OCI-LY7 (cell line): ENCODE measurements around the gene FGD5. TPM values are rescaled to one million over a fixed set of nuclear protein-coding genes. Genes with fewer than 3 reads are reported as not detected.

Source experiments
- BruUV-seq: library from RNA; stranded (reverse); fragments of 400-500 nt; replicated peaks from 2 replicates; lab custom pipeline; 2021; lab: Mats Ljungman, UMichigan
- CTCF ChIA-PET: fragments of 300-600 bp; sonication (Branson Sonifier 250); formaldehyde crosslinking; loops from one replicate; lab custom pipeline; 2022; ENCODE audit warnings: antibody characterized with exemption; ENCODE audit not compliant: unreplicated experiment; lab: Charles Lee
- POLR2A ChIA-PET: fragments of 300-600 bp; sonication (Branson Sonifier 250); formaldehyde crosslinking; loops from one replicate; lab custom pipeline; 2022; ENCODE audit warnings: antibody characterized with exemption; lab: Charles Lee
- DNase-seq: peaks from one replicate; pipeline ENCODE4 v3.0.0-alpha.2; 2015; ENCODE audit warnings: low spot score
- H2AFZ ChIP-seq: fragments of 200-600 bp; sonication (generic), shearing (Covaris generic); 2 replicates; pipeline ENCODE4 v1.6.1; 2014; ENCODE audit warnings: mild to moderate bottlenecking, antibody characterized with exemption, low read length, moderate library complexity
- H3K27ac ChIP-seq: fragments of 200-600 bp; sonication (generic); 2 replicates; pipeline ENCODE4 v1.5.1; 2014; ENCODE audit warnings: mixed run types, low read depth, mild to moderate bottlenecking, moderate library complexity, low read length, inconsistent platforms; ENCODE audit not compliant: poor library complexity, severe bottlenecking
- H3K36me3 ChIP-seq: fragments of 200-600 bp; sonication (generic); 2 replicates; pipeline ENCODE4 v1.6.1; 2014; ENCODE audit warnings: mild to moderate bottlenecking, antibody characterized with exemption, low read length, moderate library complexity, mixed read lengths; ENCODE audit not compliant: insufficient read depth
- H3K4me1 ChIP-seq: fragments of 200-600 bp; sonication (generic); 2 replicates; pipeline ENCODE4 v1.5.1; 2014; ENCODE audit warnings: mild to moderate bottlenecking, low read length; ENCODE audit not compliant: insufficient read depth, poor library complexity, severe bottlenecking
- H3K4me2 ChIP-seq: fragments of 200-600 bp; sonication (generic); 2 replicates; pipeline ENCODE4 v1.6.1; 2014; ENCODE audit warnings: mild to moderate bottlenecking, low read length
- H3K4me3 ChIP-seq: fragments of 200-600 bp; sonication (generic); 2 replicates; pipeline ENCODE4 v1.5.1; 2014; ENCODE audit warnings: mild to moderate bottlenecking, low read depth, low read length; ENCODE audit not compliant: poor library complexity, severe bottlenecking
- H3K79me2 ChIP-seq: fragments of 200-600 bp; sonication (generic); 2 replicates; pipeline ENCODE4 v1.6.1; 2016; ENCODE audit warnings: low read depth, mild to moderate bottlenecking, low read length, moderate library complexity, mixed read lengths; ENCODE audit not compliant: insufficient read depth
- H3K9me2 ChIP-seq: fragments of 200-600 bp; sonication (generic); 2 replicates; pipeline ENCODE4 v1.6.1; 2016; ENCODE audit warnings: mild to moderate bottlenecking, low read length, mixed read lengths; ENCODE audit not compliant: insufficient read depth
- H3K9me3 ChIP-seq: fragments of 200-600 bp; sonication (generic); 2 replicates; pipeline ENCODE4 v1.6.1; 2014; ENCODE audit warnings: mild to moderate bottlenecking, mixed run types, low read length, mixed read lengths
- H4K20me1 ChIP-seq: fragments of 200-600 bp; sonication (generic); 2 replicates; pipeline ENCODE4 v1.6.1; 2014; ENCODE audit warnings: mild to moderate bottlenecking, antibody characterized with exemption, low read length, moderate library complexity, mixed read lengths; ENCODE audit not compliant: insufficient read depth
- EZH2phosphoT487 ChIP-seq: fragments of 200-600 bp; sonication (generic); IDR thresholded peaks from 2 replicates; pipeline ENCODE4 v1.6.1; 2018; ENCODE audit warnings: low read depth, borderline replicate concordance, mild to moderate bottlenecking, mixed run types, antibody characterized with exemption, low read length, moderate library complexity, mixed read lengths
- intact Hi-C: fragments of 100-400 bp; cut with micrococcal nuclease; formaldehyde crosslinking; loops from one replicate; pipeline ENCODE4 v1.10.0; 2022; ENCODE audit not compliant: unreplicated experiment
- total RNA-seq, 2 experiments: library from RNA; depleted of rRNA in 1 of 2; stranded (reverse); fragments of >200 nt in 1 of 2; shearing (Covaris generic) in 1 of 2; gene quantifications; 2 replicates each; pipeline ENCODE4 v1.2.3, GENCODE V29; 2014 to 2022
- TF ChIP-seq, protein P1 (sequence below): fragments of 200-600 bp; sonication (generic); conservative IDR thresholded peaks from 2 replicates; pipeline ENCODE4 v1.5.1; 2014; ENCODE audit warnings: mild to moderate bottlenecking, antibody characterized with exemption, low read length, moderate library complexity, mixed read lengths

Gene FGD5
- total RNA-seq, 2 experiments from 2014 or later, result 0.09 to 0.21 TPM

DNA sequence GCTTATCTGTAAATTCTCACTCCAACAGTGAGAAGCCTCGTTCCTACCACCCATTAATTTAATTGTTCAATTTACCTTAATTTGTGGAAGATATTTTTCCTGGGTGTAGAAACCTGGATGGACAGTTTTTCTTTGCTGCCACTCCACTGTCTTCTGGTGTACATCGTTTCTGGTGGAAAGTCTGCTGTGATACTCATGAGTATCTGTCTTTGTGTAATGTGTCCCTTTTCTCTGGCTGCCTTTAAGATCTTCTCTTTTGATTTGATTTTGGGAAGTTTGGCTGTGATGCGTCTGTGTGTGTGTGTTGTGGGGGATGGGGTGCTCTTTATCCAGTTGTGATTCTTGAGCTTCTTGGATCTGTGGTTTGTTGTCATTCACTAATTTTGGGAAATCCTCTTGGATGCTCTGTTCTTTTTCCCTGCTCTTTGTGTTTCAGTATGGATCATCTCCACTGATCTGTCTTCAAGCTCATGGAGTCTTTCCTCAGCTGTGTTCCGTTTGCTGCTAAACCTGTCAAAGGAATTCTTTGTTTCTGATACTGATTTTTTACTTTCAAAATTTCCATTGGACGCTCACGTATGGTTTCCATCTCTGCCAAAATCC lies 86.4 kb downstream of the FGD5 start:
- CTCF ChIA-PET, result interaction anchor here (0.6 to 1.1 kb wide), 2 partner anchors 17 to 587 kb away, joined by 3 to 4 read pairs; no protein-coding TSS in a partner anchor
- Histone ChIP-seq H3K9me3 (no peaks in the 10 kb centered on the region), H2AFZ (no peak overlapping the region), H3K27ac (no peak overlapping the region), H3K4me1 (no peaks in the 10 kb centered on the region), H3K9me2 (no peaks in the 10 kb centered on the region), H3K4me2 (no peak overlapping the region), H3K79me2 (no peaks in the 10 kb centered on the region), H4K20me1 (no peaks in the 10 kb centered on the region), H3K4me3 (no peak overlapping the region), H3K36me3 (no peaks in the 10 kb centered on the region)
- no TSS peak for BruUV-seq
- TF ChIP-seq EZH2phosphoT487, result no peak
- TF ChIP-seq, protein P1, sequence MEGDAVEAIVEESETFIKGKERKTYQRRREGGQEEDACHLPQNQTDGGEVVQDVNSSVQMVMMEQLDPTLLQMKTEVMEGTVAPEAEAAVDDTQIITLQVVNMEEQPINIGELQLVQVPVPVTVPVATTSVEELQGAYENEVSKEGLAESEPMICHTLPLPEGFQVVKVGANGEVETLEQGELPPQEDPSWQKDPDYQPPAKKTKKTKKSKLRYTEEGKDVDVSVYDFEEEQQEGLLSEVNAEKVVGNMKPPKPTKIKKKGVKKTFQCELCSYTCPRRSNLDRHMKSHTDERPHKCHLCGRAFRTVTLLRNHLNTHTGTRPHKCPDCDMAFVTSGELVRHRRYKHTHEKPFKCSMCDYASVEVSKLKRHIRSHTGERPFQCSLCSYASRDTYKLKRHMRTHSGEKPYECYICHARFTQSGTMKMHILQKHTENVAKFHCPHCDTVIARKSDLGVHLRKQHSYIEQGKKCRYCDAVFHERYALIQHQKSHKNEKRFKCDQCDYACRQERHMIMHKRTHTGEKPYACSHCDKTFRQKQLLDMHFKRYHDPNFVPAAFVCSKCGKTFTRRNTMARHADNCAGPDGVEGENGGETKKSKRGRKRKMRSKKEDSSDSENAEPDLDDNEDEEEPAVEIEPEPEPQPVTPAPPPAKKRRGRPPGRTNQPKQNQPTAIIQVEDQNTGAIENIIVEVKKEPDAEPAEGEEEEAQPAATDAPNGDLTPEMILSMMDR, result no peak
- no peak for DNase-seq
- POLR2A ChIA-PET, result no interaction called here
- intact Hi-C loops, result no loop called here

DNA sequence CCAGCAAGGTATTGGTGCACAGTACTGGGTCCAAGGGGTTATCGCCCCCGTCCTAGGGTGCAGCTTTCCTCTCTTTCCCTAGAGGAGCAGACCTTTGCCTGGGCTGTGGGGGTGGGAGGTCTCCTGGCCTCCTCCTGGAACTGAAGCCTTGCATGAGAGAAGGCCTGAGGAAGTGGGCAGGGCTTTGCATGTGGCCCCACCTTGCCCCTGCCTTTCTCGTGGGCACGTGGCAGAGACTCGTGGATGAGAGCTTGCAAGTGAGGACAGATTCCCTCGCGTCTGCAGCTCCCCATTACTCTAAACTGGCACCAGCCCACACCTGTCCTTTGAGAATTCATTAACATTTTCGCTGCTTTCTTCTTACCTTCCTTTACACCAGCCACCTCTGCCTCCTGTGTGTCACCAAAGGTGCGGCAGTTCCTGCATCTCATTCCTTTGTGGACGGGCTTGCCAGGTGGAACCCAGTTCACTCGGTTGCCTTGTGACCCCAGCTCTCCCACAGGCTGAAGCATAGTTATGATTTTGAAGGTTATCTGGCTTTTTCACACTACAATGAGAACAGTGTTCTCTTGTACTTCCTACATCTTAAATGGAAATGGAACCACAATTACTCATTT lies 87.7 kb downstream of the FGD5 start:
- ChIA-PET POLR2A (no interaction called here), CTCF (no interaction called here)
- Histone ChIP-seq H3K9me2 (no peaks in the 10 kb centered on the region), H3K4me2 (no peak overlapping the region), H4K20me1 (no peaks in the 10 kb centered on the region), H3K9me3 (no peaks in the 10 kb centered on the region), H2AFZ (no peak overlapping the region), H3K27ac (no peak overlapping the region), H3K79me2 (no peaks in the 10 kb centered on the region), H3K4me3 (no peak overlapping the region), H3K4me1 (no peaks in the 10 kb centered on the region), H3K36me3 (no peaks in the 10 kb centered on the region)
- TF ChIP-seq, protein P1, result no peak
- TF ChIP-seq EZH2phosphoT487, result no peak
- no TSS peak for BruUV-seq
- no peak for DNase-seq
- intact Hi-C loops, result no loop called here
